Measurements from ENCODE around the gene ABCA3. TPM values are rescaled to one million over a fixed set of nuclear protein-coding genes. Genes with fewer than 3 reads are reported as not detected.

ABCA3 gene
- total RNA-seq, 1 donor from 2014 or later, result 25.9 TPM

DNA sequence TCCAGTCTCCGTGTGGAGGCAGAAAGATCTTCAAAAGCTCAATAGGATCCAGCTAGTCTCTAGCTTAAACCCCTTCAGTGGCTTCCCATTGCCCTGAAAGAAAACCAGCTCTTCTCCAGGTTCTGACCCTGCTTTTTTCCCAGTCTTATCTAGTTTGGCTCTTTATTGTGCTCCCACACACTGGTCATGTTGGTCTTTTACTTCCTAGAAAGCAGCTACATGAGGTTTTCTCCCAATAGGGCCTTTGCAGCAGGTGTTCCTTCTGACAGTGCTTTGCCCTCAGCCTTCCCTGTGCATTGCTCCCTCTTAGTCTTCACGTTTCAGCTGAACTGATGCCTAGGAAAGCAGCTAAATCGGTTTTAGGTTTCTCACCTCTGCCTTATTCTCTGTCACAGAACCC lies 21.7 kb upstream of the ABCA3 start:
- H3K27ac ChIP-seq, result no peak overlapping the region
- no peaks in the 10 kb centered on the region for H3K4me1 ChIP-seq
- H3K27me3 ChIP-seq, result no peaks in the 10 kb centered on the region
- H3K36me3 ChIP-seq, result no peaks in the 10 kb centered on the region
- intact Hi-C loops (cut with DNase I), result no loop called here
- no peak overlapping the region for H3K4me3 ChIP-seq
- TF ChIP-seq, protein P1, sequence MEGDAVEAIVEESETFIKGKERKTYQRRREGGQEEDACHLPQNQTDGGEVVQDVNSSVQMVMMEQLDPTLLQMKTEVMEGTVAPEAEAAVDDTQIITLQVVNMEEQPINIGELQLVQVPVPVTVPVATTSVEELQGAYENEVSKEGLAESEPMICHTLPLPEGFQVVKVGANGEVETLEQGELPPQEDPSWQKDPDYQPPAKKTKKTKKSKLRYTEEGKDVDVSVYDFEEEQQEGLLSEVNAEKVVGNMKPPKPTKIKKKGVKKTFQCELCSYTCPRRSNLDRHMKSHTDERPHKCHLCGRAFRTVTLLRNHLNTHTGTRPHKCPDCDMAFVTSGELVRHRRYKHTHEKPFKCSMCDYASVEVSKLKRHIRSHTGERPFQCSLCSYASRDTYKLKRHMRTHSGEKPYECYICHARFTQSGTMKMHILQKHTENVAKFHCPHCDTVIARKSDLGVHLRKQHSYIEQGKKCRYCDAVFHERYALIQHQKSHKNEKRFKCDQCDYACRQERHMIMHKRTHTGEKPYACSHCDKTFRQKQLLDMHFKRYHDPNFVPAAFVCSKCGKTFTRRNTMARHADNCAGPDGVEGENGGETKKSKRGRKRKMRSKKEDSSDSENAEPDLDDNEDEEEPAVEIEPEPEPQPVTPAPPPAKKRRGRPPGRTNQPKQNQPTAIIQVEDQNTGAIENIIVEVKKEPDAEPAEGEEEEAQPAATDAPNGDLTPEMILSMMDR (IDR thresholded peaks at IDR 0.05), result no peak
- H3K9me3 ChIP-seq, result no peaks in the 10 kb centered on the region
- DNase-seq (ENCODE audit: low spot score in 2 of 2), result no peak

DNA sequence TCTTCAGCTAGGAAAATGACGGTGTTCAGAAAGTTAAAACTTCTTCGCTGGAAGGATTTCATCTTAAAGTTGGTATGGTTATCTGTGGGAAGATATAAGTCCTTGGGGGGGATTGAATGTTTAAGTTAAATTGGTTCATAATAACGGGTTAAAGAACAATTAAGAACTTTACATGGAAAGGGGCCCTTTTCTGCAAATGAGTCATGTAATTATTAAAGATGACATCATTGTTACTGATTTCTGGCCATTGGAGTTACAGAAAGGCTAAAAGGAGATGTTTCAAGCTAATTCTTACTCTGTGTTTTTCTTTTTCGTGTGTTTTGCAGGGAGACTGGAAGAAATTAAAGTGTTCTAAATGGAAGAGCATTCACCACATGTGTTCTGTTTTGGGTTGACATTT lies 20.6 kb upstream of the ABCA3 start:
- no peaks in the 10 kb centered on the region for H3K36me3 ChIP-seq
- no peak overlapping the region for H3K4me3 ChIP-seq
- no peak for DNase-seq (ENCODE audit: low spot score in 2 of 2)
- no peaks in the 10 kb centered on the region for H3K27me3 ChIP-seq
- intact Hi-C loops (cut with DNase I), result no loop called here
- H3K4me1 ChIP-seq, result no peaks in the 10 kb centered on the region
- TF ChIP-seq, protein P1 (IDR thresholded peaks at IDR 0.05), result no peak
- no peaks in the 10 kb centered on the region for H3K9me3 ChIP-seq
- no peak overlapping the region for H3K27ac ChIP-seq

DNA sequence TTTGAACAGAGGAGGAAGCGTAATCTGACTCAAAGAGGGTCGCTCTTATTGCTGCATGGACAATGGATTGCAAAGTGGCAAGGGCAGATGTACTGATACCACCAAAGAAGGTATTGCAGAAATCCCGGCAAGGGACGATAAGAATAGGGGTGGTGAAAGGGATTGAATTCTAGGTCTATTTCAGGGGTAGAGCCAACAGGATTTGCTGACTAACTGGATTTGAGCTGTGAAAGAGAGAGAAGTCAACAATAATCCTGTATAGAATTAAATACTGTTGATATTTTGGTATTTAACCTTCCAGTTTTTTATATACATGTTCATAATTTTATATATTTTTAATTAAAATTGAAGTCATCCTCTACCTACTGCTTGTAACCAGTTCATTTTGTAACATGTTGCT lies 19.4 kb upstream of the ABCA3 start:
- no peaks in the 10 kb centered on the region for H3K36me3 ChIP-seq
- no peaks in the 10 kb centered on the region for H3K4me1 ChIP-seq
- no peaks in the 10 kb centered on the region for H3K9me3 ChIP-seq
- no peak for DNase-seq (ENCODE audit: low spot score in 2 of 2)
- H3K4me3 ChIP-seq, result no peak overlapping the region
- H3K27me3 ChIP-seq, result no peaks in the 10 kb centered on the region
- TF ChIP-seq, protein P1 (IDR thresholded peaks at IDR 0.05), result no peak
- intact Hi-C loops (cut with DNase I), result no loop called here
- no peak overlapping the region for H3K27ac ChIP-seq

DNA sequence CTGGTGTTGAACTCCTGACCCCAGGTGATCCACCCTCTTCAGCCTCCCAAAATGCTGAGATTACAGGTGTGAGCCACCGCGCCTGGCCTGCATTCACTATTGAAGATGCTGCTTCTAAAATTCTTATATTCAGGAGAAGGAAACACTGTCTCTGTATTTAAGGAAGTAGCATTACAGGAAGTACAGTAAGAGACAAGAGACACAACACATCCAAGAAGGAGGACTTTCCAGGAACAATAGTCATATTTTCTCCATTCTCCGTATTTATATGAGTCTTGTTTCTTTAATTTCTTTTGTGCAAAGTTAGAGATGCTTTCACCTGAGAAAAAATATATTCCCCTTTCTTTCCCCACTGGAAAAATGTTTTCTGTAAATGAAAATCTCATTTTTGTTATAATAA lies 18.3 kb upstream of the ABCA3 start:
- TF ChIP-seq, protein P1 (IDR thresholded peaks at IDR 0.05), result no peak
- H3K36me3 ChIP-seq, result no peaks in the 10 kb centered on the region
- H3K27ac ChIP-seq, result no peak overlapping the region
- H3K4me1 ChIP-seq, result no peaks in the 10 kb centered on the region
- H3K27me3 ChIP-seq, result no peaks in the 10 kb centered on the region
- intact Hi-C loops (cut with DNase I), result no loop called here
- no peak for DNase-seq (ENCODE audit: low spot score in 2 of 2)
- no peaks in the 10 kb centered on the region for H3K9me3 ChIP-seq
- H3K4me3 ChIP-seq, result no peak overlapping the region

DNA sequence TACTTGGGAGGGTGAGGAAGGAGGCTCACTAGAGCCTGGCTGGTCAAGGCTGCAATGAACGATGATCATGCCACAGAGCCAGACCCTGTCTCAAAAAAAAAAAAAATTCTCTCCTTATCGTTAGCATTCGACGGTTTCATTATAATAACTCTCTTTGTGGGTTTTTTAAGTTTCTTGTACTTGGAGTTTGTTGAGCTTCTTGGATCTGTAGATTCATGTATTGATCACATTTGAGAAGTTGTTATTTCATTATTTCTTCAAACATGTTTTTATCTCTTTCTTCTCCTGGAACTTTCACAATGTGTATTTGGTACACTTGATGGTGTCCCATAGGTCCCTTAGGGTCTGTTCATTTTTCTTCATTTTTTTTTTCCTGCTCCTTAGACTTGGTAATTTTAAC lies 16.8 kb upstream of the ABCA3 start:
- intact Hi-C loops (cut with DNase I), result no loop called here
- TF ChIP-seq, protein P1 (IDR thresholded peaks at IDR 0.05), result no peak
- Histone ChIP-seq H3K27ac (no peak overlapping the region), H3K9me3 (no peaks in the 10 kb centered on the region), H3K27me3 (no peaks in the 10 kb centered on the region), H3K4me1 (no peaks in the 10 kb centered on the region), H3K4me3 (no peak overlapping the region), H3K36me3 (no peaks in the 10 kb centered on the region)
- no peak for DNase-seq (ENCODE audit: low spot score in 2 of 2)

DNA sequence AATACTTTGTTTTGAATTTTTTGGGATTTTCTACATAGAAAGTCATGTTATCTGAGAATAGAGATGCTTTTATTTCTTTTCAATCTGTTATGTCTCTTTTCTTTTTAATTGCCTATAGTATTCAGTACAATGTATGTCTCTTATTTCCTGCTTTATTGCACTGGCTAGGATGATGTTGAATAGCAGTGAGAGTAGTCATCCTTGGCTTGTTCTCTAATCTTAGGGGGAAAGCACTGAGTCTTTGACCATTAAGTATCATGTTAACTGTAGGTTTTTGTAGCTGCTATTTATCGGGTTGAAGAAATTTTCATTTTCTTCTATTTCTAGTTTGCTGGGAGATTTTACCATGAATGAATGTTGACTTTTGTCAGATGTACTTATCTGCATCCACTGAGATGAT lies 10.0 kb upstream of the ABCA3 start:
- Histone ChIP-seq H3K4me3 (no peak overlapping the region), H3K4me1 (no peaks in the 10 kb centered on the region), H3K27ac (no peak overlapping the region), H3K27me3 (no peaks in the 10 kb centered on the region), H3K9me3 (no peaks in the 10 kb centered on the region), H3K36me3 (no peaks in the 10 kb centered on the region)
- TF ChIP-seq, protein P1 (IDR thresholded peaks at IDR 0.05), result no peak
- DNase-seq (ENCODE audit: low spot score in 2 of 2), result no peak
- intact Hi-C loops (cut with DNase I), result no loop called here

Data from ascending aorta (tissue), 2 donors.